A673 (cell line): ENCODE results near the gene XIRP1.

ENCODE experiments used
- EZH2 ChIP-seq: fragments of 200-600 bp; sonication (generic); IDR thresholded peaks from 2 replicates; pipeline ENCODE4 v1.6.1; 2017; ENCODE audit warnings: borderline replicate concordance, low read depth, mild to moderate bottlenecking, mixed read lengths, antibody characterized with exemption, low read length; ENCODE audit not compliant: poor library complexity, severe bottlenecking
- TF ChIP-seq, protein P1 (sequence below): fragments of 300-800, 200-600 bp; sonication (generic); conservative IDR thresholded peaks from 2 replicates; pipeline ENCODE4 v1.5.1; 2017; ENCODE audit warnings: low read depth, mild to moderate bottlenecking, antibody characterized with exemption, low read length, moderate library complexity, mixed read lengths

DNA sequence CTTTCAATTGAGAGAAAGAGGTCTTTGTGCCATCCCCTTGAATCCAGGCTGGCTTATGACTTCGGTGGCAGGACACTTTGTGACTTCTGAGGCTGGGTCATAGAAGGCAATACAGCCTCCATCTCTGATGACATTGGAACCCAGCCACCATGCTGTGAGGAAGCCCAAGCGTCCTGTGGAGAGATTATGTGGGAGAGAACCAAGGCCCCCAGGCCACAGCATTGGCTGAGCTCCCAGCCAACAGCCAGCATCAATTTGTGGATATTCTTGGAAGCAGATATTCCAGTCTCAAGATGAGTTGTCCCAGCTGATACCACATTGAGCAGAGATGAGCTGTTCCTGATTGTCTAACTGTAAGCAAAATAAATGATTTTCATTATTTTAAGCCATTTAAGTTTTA, 12.7 kb upstream of the XIRP1 start:
- TF ChIP-seq, protein P1, sequence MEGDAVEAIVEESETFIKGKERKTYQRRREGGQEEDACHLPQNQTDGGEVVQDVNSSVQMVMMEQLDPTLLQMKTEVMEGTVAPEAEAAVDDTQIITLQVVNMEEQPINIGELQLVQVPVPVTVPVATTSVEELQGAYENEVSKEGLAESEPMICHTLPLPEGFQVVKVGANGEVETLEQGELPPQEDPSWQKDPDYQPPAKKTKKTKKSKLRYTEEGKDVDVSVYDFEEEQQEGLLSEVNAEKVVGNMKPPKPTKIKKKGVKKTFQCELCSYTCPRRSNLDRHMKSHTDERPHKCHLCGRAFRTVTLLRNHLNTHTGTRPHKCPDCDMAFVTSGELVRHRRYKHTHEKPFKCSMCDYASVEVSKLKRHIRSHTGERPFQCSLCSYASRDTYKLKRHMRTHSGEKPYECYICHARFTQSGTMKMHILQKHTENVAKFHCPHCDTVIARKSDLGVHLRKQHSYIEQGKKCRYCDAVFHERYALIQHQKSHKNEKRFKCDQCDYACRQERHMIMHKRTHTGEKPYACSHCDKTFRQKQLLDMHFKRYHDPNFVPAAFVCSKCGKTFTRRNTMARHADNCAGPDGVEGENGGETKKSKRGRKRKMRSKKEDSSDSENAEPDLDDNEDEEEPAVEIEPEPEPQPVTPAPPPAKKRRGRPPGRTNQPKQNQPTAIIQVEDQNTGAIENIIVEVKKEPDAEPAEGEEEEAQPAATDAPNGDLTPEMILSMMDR = no peak
- TF ChIP-seq EZH2 = no peak
